Neutrophil (primary cell): ENCODE measurements around the gene PRKCE.

Source experiments
- H3K27ac ChIP-seq: fragments of 200-600 bp; sonication (generic); 2 replicates; pipeline ENCODE4 v1.5.1; 2016; ENCODE audit warnings: mild to moderate bottlenecking, moderate library complexity
- H3K27me3 ChIP-seq: fragments of 200-600 bp; sonication (generic); 2 replicates; pipeline ENCODE4 v1.6.0; 2016; ENCODE audit warnings: mild to moderate bottlenecking
- H3K36me3 ChIP-seq: fragments of 200-600 bp; sonication (generic); 2 replicates; pipeline ENCODE4 v1.5.1; 2017
- H3K4me1 ChIP-seq, 2 experiments: fragments of 200-600 bp in 1 of 2; sonication (generic) in 1 of 2; 1 replicate in 1 of 2; 2 replicates in 1 of 2; pipeline versions ENCODE4 v1.5.1 to v1.6.1; 2013 to 2016; ENCODE audit warnings: low read depth in 1 of 2, low read length in 1 of 2, mild to moderate bottlenecking in 1 of 2, moderate library complexity in 1 of 2; ENCODE audit not compliant: control insufficient read depth in 1 of 2, insufficient read depth in 1 of 2
- H3K4me3 ChIP-seq, 2 experiments: fragments of 200-600 bp in 1 of 2; sonication (generic) in 1 of 2; 1 replicate in 1 of 2; 2 replicates in 1 of 2; pipeline ENCODE4 v1.5.1; 2013 to 2016; ENCODE audit warnings: low read depth in 1 of 2, low read length in 1 of 2, mild to moderate bottlenecking in 1 of 2, moderate library complexity in 1 of 2
- H3K9me3 ChIP-seq: fragments of 200-600 bp; sonication (generic); 2 replicates; pipeline ENCODE4 v1.5.1; 2016
- TF ChIP-seq, protein P1 (sequence below): fragments of 200-600 bp; sonication (generic); IDR thresholded peaks from 2 replicates; pipeline ENCODE4 v1.5.1; 2016; ENCODE audit warnings: antibody characterized with exemption

The PRKCE gene

DNA sequence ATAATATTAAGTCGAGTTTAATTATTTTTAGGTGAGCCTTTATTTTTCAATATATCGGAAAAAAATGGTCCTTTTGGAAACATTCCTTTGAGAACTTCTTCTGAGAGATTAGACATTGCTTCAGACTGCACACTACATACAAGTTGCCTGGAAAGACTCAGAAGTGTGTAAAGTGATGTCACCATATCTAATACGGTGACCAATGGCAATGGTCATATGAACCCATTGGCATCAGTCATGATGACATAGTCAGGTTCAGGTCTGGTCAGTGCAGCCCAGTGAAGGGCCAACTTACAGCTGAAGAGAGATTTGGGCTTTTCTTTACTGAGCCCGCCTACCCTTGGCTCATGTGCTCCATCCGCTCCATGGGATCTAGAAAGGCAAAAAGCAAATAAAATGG lies 362.3 kb downstream of the PRKCE start:
- Histone ChIP-seq H3K27ac (no peak overlapping the region), H3K4me3 (no peak overlapping the region), H3K9me3 (no peaks in the 10 kb centered on the region), H3K36me3 (no peaks in the 10 kb centered on the region), H3K4me1 (peaks cover 4% of the 10 kb centered on the region in 2 experiments), H3K27me3 (no peaks in the 10 kb centered on the region)
- TF ChIP-seq, protein P1, sequence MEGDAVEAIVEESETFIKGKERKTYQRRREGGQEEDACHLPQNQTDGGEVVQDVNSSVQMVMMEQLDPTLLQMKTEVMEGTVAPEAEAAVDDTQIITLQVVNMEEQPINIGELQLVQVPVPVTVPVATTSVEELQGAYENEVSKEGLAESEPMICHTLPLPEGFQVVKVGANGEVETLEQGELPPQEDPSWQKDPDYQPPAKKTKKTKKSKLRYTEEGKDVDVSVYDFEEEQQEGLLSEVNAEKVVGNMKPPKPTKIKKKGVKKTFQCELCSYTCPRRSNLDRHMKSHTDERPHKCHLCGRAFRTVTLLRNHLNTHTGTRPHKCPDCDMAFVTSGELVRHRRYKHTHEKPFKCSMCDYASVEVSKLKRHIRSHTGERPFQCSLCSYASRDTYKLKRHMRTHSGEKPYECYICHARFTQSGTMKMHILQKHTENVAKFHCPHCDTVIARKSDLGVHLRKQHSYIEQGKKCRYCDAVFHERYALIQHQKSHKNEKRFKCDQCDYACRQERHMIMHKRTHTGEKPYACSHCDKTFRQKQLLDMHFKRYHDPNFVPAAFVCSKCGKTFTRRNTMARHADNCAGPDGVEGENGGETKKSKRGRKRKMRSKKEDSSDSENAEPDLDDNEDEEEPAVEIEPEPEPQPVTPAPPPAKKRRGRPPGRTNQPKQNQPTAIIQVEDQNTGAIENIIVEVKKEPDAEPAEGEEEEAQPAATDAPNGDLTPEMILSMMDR: no peak

DNA sequence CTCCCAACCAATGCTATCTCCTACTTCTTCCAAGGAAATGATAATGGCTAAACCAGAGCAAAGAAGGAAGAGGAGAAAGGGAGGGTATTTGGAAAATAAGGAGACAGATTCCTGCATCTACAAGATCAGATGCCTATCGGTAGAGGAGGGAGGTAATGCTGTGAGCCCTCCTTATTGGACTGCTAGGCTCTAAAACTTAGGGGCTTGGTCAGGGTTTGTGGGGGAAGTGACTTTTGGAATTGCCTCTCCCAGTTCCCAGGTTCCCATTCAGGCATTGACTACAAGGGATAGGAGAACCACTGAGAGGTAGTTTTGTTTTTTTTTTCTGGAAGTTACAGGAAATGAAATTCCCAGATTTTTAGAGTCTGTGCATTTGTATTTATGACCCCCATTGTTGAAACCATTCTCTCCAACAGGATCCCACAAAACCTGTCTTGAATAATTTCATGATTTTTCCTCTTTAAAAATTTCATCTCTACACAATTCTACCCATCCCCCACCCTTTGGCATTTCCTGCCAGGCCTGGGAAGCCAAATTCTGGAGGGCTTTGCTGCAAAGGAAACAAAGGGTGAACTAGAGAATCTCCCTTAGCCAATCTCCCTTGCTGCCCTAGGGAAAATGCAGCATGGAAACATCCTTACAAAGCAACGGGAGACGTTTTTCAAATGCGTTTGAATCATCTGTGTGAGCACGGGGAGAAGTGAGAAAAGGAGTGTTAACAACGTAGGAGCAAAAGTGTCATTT lies 363.6 kb downstream of the PRKCE start:
- Histone ChIP-seq H3K9me3 (no peaks in the 10 kb centered on the region), H3K36me3 (no peaks in the 10 kb centered on the region), H3K27me3 (no peaks in the 10 kb centered on the region), H3K4me3 (no peak overlapping the region), H3K27ac (no peak overlapping the region), H3K4me1 (peaks cover 4% of the 10 kb centered on the region in 2 experiments)
- TF ChIP-seq, protein P1: no peak

DNA sequence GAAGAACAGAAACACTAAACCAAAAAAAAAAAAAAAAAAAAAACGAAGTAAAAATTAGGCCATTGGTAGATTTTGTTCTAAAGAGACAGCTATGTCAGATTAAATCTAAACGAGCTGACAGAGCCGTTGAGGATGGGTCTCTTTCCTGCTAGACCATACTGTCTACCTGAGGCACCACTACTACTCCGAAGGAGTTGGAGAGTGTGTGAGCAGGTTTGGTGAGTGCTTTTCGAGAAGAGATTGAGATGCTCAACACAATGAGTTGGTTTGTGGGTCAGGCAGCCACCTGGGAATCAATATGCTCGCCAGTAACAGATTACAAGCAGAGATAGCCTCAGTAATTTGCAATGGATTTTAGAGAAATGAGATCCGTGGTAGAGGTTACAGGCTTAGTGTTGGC lies 364.2 kb downstream of the PRKCE start:
- TF ChIP-seq, protein P1: no peak
- Histone ChIP-seq H3K9me3 (no peaks in the 10 kb centered on the region), H3K4me1 (peaks cover 4% of the 10 kb centered on the region in 2 experiments), H3K27me3 (no peaks in the 10 kb centered on the region), H3K36me3 (no peaks in the 10 kb centered on the region), H3K4me3 (no peak overlapping the region), H3K27ac (no peak overlapping the region)

DNA sequence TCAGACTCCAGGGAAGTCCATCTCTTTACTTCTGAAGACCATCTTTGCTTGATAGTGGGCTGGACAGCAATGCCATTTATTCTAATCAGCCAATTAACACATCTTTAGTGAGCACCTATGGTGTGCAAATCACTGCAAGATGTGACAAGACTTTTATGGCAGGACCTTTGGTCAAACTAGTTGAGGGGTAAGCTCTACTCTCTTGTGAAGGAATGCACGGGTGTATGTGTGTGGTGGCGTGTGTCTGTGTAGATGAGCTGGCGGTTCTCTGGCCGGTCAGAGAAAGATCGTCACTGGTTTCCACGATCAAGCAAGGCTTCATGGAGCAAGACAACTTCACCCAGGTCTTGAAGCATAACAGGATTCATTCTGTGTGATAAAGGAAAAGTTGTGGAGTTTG lies 364.6 kb downstream of the PRKCE start:
- Histone ChIP-seq H3K4me1 (peaks cover 4% of the 10 kb centered on the region in 2 experiments), H3K36me3 (no peaks in the 10 kb centered on the region)

DNA sequence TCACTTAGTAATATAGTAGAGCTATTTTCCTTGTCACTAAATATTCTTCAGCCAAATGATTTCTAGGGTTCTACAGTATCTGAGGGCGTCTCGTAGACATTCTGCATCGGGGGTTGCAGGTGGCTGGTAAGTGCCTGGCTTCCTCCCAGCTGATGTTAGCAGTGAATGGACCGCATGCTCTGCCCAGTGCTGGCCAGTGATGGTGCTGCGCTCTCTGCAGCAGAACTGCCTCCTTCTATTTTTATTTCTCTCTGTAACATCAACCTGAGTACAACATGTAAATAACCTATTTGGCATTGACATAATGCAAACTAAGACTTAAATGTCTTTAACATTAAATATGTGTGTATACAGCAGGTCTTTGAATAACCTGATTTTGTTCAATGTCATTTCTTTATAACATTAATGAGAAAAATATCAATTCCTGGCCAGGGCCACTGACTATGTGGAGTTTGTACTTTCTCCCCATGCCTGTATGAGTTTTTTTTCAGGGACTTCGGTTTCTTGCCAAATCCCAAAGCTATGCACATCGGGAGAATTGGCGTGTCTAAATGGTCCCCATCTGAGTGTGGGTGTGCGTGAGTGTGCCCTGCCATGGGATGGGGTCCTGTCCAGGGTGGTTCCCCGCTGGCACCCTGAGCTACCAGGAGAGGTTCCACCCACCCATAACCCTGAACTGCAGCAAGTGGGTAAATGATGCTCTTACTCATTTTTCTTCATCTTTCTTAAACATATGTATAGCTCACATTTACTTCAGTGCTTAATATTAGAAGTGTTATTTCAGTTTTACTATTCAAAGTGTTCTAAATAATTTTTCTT lies 367.5 kb downstream of the PRKCE start:
- Histone ChIP-seq H3K9me3 (no peaks in the 10 kb centered on the region), H3K27ac (no peak overlapping the region), H3K4me3 (no peak overlapping the region), H3K36me3 (no peaks in the 10 kb centered on the region), H3K27me3 (no peaks in the 10 kb centered on the region), H3K4me1 (peaks cover 4% of the 10 kb centered on the region in 2 experiments)
- TF ChIP-seq, protein P1: no peak

More for the DNA sequence above, 364.6 kb downstream of the PRKCE start:
- no peak overlapping the region for H3K4me3 ChIP-seq
- H3K27me3 ChIP-seq: no peaks in the 10 kb centered on the region
- TF ChIP-seq, protein P1: no peak
- no peaks in the 10 kb centered on the region for H3K9me3 ChIP-seq
- no peak overlapping the region for H3K27ac ChIP-seq
